ENCODE measurements around the gene PPP5C. TPM values are rescaled to one million over a fixed set of nuclear protein-coding genes. Genes with fewer than 3 reads are reported as not detected.

Gene PPP5C
- total and polyA plus RNA-seq, 2 of the 13 experiments (the other 11 are each of a cell fraction or from before 2014, with no cell fraction given): 41.6 to 67.9 TPM

DNA sequence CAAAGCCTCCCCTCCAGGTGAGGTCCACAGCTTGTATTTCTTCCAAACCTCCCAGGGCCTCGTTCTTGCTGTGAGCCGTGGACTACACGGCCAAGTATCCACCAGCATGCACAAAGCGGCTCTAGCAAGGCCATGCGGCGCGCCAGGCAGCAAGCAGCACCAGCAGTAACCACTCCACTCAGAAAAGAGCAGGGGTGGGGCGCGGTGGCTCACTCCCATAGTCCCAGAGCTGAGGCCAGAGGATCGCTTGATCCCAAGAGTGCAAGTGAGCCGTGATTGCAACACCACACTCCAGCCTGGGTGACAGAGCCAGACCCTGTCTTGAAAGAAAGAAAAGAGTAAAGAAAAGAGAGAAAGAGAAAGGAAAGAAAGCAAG is 61.8 kb downstream of the PPP5C start:
- in situ Hi-C loops (cut with HindIII; ENCODE audit: extremely low pct_ligation_motif_present, low pct_unique_long_range_greater_than_20kb): no loop called here
- H3K79me2 ChIP-seq (ENCODE audit: insufficient read depth, low read length): no peaks in the 10 kb centered on the region
- H3K27me3 ChIP-seq (ENCODE audit: control insufficient read depth in 1 of 2, insufficient read depth in 2 of 2, low read length in 2 of 2): no peaks in the 10 kb centered on the region
- H3K4me1 ChIP-seq (ENCODE audit: insufficient read depth, low read length): peaks cover 32% of the 10 kb centered on the region
- no peaks in the 10 kb centered on the region for H3K36me3 ChIP-seq (replicated peaks in 1 of 2; ENCODE audit: control insufficient read depth in 1 of 2, insufficient read depth in 2 of 2, low read length in 2 of 2)
- H3K27ac ChIP-seq (ENCODE audit: extremely low read length, insufficient read depth, low read length): no peak overlapping the region
- H3K4me3 ChIP-seq (replicated peaks in 1 of 3; ENCODE audit: insufficient read depth in 1 of 3, low read depth in 2 of 3, low read length in 3 of 3): peak overlapping the region; percentile 10 to 50 (median 15); a peak in 3 of 6 replicates
- no peaks in the 10 kb centered on the region for H4K20me1 ChIP-seq (ENCODE audit: insufficient read depth, low read length)
- POLR2A ChIA-PET: no interaction called here
- intact Hi-C loops (cut with micrococcal nuclease; ENCODE audit: unreplicated experiment): no loop called here
- WGBS (ENCODE audit: low lambda C conversion rate): under 1% methylated on average over 7 of the region's 11 CpGs
- peak; percentile 25 for DNase-seq (ENCODE audit: low spot score)
- no peaks in the 10 kb centered on the region for H3K9me3 ChIP-seq (ENCODE audit: low read length)
- H3K9ac ChIP-seq (ENCODE audit: insufficient read depth, low read depth, low read length): no peak overlapping the region
- FAIRE-seq: peak; percentile 32
- BruUV-seq (replicated peaks): no TSS peak
- H3K4me2 ChIP-seq (ENCODE audit: low read depth, low read length): peak overlapping the region; percentile 71
- CTCF ChIA-PET (ENCODE audit: low intra/inter-chr PET ratio, low total read pairs): no interaction called here
- peak overlapping the region; percentile 1 for H2AFZ ChIP-seq (ENCODE audit: low read length)
- ATAC-seq: peak; percentile 9; the same call in 2 of the 3 replicates
- TF ChIP-seq, protein P1, sequence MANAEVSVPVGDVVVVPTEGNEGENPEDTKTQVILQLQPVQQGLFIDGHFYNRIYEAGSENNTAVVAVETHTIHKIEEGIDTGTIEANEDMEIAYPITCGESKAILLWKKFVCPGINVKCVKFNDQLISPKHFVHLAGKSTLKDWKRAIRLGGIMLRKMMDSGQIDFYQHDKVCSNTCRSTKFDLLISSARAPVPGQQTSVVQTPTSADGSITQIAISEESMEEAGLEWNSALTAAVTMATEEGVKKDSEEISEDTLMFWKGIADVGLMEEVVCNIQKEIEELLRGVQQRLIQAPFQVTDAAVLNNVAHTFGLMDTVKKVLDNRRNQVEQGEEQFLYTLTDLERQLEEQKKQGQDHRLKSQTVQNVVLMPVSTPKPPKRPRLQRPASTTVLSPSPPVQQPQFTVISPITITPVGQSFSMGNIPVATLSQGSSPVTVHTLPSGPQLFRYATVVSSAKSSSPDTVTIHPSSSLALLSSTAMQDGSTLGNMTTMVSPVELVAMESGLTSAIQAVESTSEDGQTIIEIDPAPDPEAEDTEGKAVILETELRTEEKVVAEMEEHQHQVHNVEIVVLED (CRISPR knock-in tag; IDR thresholded peaks at IDR 0.05; ENCODE audit: borderline replicate concordance): no peak
- TF ChIP-seq, protein P2, sequence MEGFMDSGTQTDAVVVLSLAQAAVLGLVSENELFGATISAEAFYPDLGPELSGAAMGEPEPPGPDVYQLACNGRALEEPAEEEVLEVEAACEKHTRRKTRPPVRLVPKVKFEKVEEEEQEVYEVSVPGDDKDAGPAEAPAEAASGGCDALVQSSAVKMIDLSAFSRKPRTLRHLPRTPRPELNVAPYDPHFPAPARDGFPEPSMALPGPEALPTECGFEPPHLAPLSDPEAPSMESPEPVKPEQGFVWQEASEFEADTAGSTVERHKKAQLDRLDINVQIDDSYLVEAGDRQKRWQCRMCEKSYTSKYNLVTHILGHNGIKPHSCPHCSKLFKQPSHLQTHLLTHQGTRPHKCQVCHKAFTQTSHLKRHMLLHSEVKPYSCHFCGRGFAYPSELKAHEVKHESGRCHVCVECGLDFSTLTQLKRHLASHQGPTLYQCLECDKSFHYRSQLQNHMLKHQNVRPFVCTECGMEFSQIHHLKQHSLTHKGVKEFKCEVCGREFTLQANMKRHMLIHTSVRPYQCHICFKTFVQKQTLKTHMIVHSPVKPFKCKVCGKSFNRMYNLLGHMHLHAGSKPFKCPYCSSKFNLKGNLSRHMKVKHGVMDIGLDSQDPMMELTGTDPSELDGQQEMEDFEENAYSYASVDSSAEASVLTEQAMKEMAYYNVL (CRISPR knock-in tag; IDR thresholded peaks at IDR 0.05; ENCODE audit: borderline replicate concordance): 0 out of 2 replicates have a peak, but pooled peaks have one; percentile 29
- no peak for TF ChIP-seq RCOR2 (CRISPR knock-in tag; IDR thresholded peaks at IDR 0.05)
- TF ChIP-seq, protein P3, sequence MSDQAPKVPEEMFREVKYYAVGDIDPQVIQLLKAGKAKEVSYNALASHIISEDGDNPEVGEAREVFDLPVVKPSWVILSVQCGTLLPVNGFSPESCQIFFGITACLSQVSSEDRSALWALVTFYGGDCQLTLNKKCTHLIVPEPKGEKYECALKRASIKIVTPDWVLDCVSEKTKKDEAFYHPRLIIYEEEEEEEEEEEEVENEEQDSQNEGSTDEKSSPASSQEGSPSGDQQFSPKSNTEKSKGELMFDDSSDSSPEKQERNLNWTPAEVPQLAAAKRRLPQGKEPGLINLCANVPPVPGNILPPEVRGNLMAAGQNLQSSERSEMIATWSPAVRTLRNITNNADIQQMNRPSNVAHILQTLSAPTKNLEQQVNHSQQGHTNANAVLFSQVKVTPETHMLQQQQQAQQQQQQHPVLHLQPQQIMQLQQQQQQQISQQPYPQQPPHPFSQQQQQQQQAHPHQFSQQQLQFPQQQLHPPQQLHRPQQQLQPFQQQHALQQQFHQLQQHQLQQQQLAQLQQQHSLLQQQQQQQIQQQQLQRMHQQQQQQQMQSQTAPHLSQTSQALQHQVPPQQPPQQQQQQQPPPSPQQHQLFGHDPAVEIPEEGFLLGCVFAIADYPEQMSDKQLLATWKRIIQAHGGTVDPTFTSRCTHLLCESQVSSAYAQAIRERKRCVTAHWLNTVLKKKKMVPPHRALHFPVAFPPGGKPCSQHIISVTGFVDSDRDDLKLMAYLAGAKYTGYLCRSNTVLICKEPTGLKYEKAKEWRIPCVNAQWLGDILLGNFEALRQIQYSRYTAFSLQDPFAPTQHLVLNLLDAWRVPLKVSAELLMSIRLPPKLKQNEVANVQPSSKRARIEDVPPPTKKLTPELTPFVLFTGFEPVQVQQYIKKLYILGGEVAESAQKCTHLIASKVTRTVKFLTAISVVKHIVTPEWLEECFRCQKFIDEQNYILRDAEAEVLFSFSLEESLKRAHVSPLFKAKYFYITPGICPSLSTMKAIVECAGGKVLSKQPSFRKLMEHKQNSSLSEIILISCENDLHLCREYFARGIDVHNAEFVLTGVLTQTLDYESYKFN (CRISPR knock-in tag; conservative IDR thresholded peaks at IDR 0.05): no peak
- no peak for TF ChIP-seq ATF1 (CRISPR knock-in tag; IDR thresholded peaks at IDR 0.05)
- no peak for TF ChIP-seq ZNF496 (CRISPR knock-in tag; IDR thresholded peaks at IDR 0.05; ENCODE audit: insufficient replicate concordance)
- TF ChIP-seq GATAD2A (CRISPR knock-in tag; IDR thresholded peaks at IDR 0.05): peak; percentile 53; the same call in 1 of the 2 replicates
- TF ChIP-seq ZFP36L1 (CRISPR knock-in tag; IDR thresholded peaks at IDR 0.05): no peak
- TF ChIP-seq, protein P4, sequence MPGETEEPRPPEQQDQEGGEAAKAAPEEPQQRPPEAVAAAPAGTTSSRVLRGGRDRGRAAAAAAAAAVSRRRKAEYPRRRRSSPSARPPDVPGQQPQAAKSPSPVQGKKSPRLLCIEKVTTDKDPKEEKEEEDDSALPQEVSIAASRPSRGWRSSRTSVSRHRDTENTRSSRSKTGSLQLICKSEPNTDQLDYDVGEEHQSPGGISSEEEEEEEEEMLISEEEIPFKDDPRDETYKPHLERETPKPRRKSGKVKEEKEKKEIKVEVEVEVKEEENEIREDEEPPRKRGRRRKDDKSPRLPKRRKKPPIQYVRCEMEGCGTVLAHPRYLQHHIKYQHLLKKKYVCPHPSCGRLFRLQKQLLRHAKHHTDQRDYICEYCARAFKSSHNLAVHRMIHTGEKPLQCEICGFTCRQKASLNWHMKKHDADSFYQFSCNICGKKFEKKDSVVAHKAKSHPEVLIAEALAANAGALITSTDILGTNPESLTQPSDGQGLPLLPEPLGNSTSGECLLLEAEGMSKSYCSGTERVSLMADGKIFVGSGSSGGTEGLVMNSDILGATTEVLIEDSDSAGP (CRISPR knock-in tag; IDR thresholded peaks at IDR 0.05; ENCODE audit: borderline replicate concordance): 0 out of 2 replicates have a peak, but pooled peaks have one; percentile 27
- no peak for TF ChIP-seq PCBP2 (optimal IDR thresholded peaks at IDR 0.05; ENCODE audit: low read depth, low read length, poor library complexity, severe bottlenecking)
- no peak for TF ChIP-seq TRIM24 (CRISPR knock-in tag; IDR thresholded peaks at IDR 0.05)
- no peak for TF ChIP-seq JUND (CRISPR knock-in tag; IDR thresholded peaks at IDR 0.05)
- TF ChIP-seq HNF4A (CRISPR knock-in tag; IDR thresholded peaks at IDR 0.05): no peak
- TF ChIP-seq TCF7L2 (IDR thresholded peaks at IDR 0.05; ENCODE audit: low read depth, low read length): no peak
- no peak for TF ChIP-seq KDM5A (IDR thresholded peaks at IDR 0.05; ENCODE audit: borderline replicate concordance, low read length)
- no peak for TF ChIP-seq ZNF282 (IDR thresholded peaks at IDR 0.05; ENCODE audit: partially characterized antibody)
- TF ChIP-seq ATRX (CRISPR knock-in tag; IDR thresholded peaks at IDR 0.05; ENCODE audit: borderline replicate concordance): no peak
